HepG2 (cell line): ENCODE results near the gene BBOF1. TPM values are rescaled to one million over a fixed set of nuclear protein-coding genes. Genes with fewer than 3 reads are reported as not detected.
A peak's percentile ranks its signal among the peaks of the same experiment; 100 is the strongest.

ENCODE experiments used
- GATAD1 ChIP-seq: IDR thresholded peaks from 2 replicates; pipeline ENCODE4 v1.6.1; 2016; ENCODE audit warnings: missing genetic modification reagents, missing compliant biosample characterization
- KDM6A ChIP-seq: IDR thresholded peaks from 2 replicates; pipeline ENCODE4 v1.6.1; 2016; ENCODE audit warnings: low read depth
- MBD4 ChIP-seq: IDR thresholded peaks from 2 replicates; pipeline ENCODE4 v1.6.1; 2012; ENCODE audit warnings: low read length, inconsistent platforms, borderline replicate concordance
- SALL2 ChIP-seq: sonication (generic); formaldehyde crosslinking; IDR thresholded peaks from 2 replicates; pipeline ENCODE4 v1.8.1; 2023; ENCODE audit warnings: mild to moderate bottlenecking, missing genetic modification reagents, inconsistent platforms
- SAP130 ChIP-seq: IDR thresholded peaks from 2 replicates; pipeline ENCODE4 v1.6.1; 2016; ENCODE audit warnings: low read depth
- ZNF292 ChIP-seq: sonication (generic); formaldehyde crosslinking; IDR thresholded peaks from 2 replicates; pipeline ENCODE4 v1.8.1; 2022; ENCODE audit warnings: mild to moderate bottlenecking, low read depth, missing genetic modification reagents, borderline replicate concordance
- ZNF562 ChIP-seq: sonication (generic); formaldehyde crosslinking; IDR thresholded peaks from 2 replicates; pipeline ENCODE4 v1.8.0; 2022; ENCODE audit warnings: missing genetic modification reagents, borderline replicate concordance
- polyA plus RNA-seq, 8 experiments: library from polyadenylated mRNA; depleted of rRNA in 3 of 8; stranded (reverse) in 7 of 8; unstranded in 1 of 8; fragments of >200 nt; fragmentation: Illumina TruSeq in 4 of 8; extraction: Trizol in 4 of 8; gene quantifications; 2 replicates each; pipeline versions ENCODE4 v1.2.1 to v1.2.3, GENCODE V29; 2011 to 2016; ENCODE audit warnings: low read depth in 4 of 8, missing spikeins in 1 of 8, mixed read lengths in 1 of 8; ENCODE audit not compliant: insufficient read depth in 1 of 8
- total RNA-seq, 5 experiments: library from RNA; depleted of rRNA; stranded (reverse); fragments of >200 nt; fragmentation: Illumina TruSeq; extraction: Trizol; gene quantifications; 2 replicates each; pipeline ENCODE4 v1.2.3, GENCODE V29; 2016; ENCODE audit warnings: low read depth in 1 of 5
- TF ChIP-seq, protein P1 (sequence below), 2 experiments: sonication (generic) in 1 of 2; formaldehyde crosslinking in 1 of 2; IDR thresholded peaks; 2 replicates each; pipeline versions ENCODE4 v1.4.0 to v1.6.1; 2018 to 2020; ENCODE audit warnings: missing genetic modification reagents in 2 of 2, borderline replicate concordance in 1 of 2, low read depth in 1 of 2, mild to moderate bottlenecking in 1 of 2, missing biosample characterization in 1 of 2
- TF ChIP-seq, protein P2 (sequence below): sonication (generic); formaldehyde crosslinking; IDR thresholded peaks from 2 replicates; pipeline ENCODE4 v1.5.1; 2020; ENCODE audit warnings: missing genetic modification reagents, mild to moderate bottlenecking, borderline replicate concordance
- TF ChIP-seq, protein P3 (sequence below): IDR thresholded peaks from 2 replicates; pipeline ENCODE4 v1.6.1; 2012; ENCODE audit warnings: inconsistent platforms
- TF ChIP-seq, protein P4 (sequence below): sonication (generic); formaldehyde crosslinking; IDR thresholded peaks from 2 replicates; pipeline ENCODE4 v1.4.0; 2020; ENCODE audit warnings: missing genetic modification reagents
- TF ChIP-seq, protein P5 (sequence below): sonication (generic); formaldehyde crosslinking; IDR thresholded peaks from 2 replicates; pipeline ENCODE4 v1.8.0; 2022; ENCODE audit warnings: mild to moderate bottlenecking, missing genetic modification reagents, moderate library complexity

Gene BBOF1
- total and polyA plus RNA-seq, 2 of the 13 experiments (the other 11 are each of a cell fraction or from before 2014, with no cell fraction given) = 1.6 to 2.3 TPM

DNA sequence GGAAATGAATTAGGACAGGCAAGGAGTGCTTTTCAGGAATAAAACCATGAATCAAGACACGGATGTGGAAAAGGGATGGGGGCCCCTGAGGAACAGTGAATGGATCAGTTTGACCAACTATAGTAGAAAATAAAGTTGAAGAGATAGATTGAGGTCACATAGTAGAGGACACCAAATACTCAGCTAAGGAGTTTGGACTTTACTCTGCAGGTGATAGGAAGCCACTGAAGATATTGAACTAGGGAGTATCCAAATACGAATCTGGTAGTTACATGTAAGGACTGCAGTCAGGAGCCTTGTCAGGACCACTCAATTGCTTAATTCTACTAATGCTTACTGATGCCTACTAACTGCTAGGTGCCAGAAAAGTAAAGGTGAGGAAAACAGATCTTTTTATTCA, 20.4 kb upstream of the BBOF1 start (continued):
- TF ChIP-seq, protein P1, sequence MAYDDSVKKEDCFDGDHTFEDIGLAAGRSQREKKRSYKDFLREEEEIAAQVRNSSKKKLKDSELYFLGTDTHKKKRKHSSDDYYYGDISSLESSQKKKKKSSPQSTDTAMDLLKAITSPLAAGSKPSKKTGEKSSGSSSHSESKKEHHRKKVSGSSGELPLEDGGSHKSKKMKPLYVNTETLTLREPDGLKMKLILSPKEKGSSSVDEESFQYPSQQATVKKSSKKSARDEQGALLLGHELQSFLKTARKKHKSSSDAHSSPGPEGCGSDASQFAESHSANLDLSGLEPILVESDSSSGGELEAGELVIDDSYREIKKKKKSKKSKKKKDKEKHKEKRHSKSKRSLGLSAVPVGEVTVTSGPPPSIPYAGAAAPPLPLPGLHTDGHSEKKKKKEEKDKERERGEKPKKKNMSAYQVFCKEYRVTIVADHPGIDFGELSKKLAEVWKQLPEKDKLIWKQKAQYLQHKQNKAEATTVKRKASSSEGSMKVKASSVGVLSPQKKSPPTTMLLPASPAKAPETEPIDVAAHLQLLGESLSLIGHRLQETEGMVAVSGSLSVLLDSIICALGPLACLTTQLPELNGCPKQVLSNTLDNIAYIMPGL (CRISPR knock-in tag; IDR thresholded peaks at IDR 0.05; ENCODE audit: borderline replicate concordance in 1 of 2, low read depth in 1 of 2) = 0 out of 4 replicates have a peak, but pooled peaks of 1 of the 2 experiments have one; percentile 16
- TF ChIP-seq, protein P2, sequence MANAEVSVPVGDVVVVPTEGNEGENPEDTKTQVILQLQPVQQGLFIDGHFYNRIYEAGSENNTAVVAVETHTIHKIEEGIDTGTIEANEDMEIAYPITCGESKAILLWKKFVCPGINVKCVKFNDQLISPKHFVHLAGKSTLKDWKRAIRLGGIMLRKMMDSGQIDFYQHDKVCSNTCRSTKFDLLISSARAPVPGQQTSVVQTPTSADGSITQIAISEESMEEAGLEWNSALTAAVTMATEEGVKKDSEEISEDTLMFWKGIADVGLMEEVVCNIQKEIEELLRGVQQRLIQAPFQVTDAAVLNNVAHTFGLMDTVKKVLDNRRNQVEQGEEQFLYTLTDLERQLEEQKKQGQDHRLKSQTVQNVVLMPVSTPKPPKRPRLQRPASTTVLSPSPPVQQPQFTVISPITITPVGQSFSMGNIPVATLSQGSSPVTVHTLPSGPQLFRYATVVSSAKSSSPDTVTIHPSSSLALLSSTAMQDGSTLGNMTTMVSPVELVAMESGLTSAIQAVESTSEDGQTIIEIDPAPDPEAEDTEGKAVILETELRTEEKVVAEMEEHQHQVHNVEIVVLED = 0 out of 2 replicates have a peak, but pooled peaks have one; percentile 2
- no peak for TF ChIP-seq KDM6A
- no peak for TF ChIP-seq SALL2 (CRISPR knock-in tag)
- TF ChIP-seq, protein P3, sequence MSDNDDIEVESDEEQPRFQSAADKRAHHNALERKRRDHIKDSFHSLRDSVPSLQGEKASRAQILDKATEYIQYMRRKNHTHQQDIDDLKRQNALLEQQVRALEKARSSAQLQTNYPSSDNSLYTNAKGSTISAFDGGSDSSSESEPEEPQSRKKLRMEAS = no peak
- TF ChIP-seq, protein P4, sequence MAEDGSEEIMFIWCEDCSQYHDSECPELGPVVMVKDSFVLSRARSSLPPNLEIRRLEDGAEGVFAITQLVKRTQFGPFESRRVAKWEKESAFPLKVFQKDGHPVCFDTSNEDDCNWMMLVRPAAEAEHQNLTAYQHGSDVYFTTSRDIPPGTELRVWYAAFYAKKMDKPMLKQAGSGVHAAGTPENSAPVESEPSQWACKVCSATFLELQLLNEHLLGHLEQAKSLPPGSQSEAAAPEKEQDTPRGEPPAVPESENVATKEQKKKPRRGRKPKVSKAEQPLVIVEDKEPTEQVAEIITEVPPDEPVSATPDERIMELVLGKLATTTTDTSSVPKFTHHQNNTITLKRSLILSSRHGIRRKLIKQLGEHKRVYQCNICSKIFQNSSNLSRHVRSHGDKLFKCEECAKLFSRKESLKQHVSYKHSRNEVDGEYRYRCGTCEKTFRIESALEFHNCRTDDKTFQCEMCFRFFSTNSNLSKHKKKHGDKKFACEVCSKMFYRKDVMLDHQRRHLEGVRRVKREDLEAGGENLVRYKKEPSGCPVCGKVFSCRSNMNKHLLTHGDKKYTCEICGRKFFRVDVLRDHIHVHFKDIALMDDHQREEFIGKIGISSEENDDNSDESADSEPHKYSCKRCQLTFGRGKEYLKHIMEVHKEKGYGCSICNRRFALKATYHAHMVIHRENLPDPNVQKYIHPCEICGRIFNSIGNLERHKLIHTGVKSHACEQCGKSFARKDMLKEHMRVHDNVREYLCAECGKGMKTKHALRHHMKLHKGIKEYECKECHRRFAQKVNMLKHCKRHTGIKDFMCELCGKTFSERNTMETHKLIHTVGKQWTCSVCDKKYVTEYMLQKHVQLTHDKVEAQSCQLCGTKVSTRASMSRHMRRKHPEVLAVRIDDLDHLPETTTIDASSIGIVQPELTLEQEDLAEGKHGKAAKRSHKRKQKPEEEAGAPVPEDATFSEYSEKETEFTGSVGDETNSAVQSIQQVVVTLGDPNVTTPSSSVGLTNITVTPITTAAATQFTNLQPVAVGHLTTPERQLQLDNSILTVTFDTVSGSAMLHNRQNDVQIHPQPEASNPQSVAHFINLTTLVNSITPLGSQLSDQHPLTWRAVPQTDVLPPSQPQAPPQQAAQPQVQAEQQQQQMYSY = no peak
- TF ChIP-seq, protein P5, sequence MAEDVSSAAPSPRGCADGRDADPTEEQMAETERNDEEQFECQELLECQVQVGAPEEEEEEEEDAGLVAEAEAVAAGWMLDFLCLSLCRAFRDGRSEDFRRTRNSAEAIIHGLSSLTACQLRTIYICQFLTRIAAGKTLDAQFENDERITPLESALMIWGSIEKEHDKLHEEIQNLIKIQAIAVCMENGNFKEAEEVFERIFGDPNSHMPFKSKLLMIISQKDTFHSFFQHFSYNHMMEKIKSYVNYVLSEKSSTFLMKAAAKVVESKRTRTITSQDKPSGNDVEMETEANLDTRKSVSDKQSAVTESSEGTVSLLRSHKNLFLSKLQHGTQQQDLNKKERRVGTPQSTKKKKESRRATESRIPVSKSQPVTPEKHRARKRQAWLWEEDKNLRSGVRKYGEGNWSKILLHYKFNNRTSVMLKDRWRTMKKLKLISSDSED = no peak
- TF ChIP-seq SAP130 (CRISPR knock-in tag) = no peak
- no peak for TF ChIP-seq ZNF562 (CRISPR knock-in tag)
- no peak for TF ChIP-seq GATAD1 (CRISPR knock-in tag)
- TF ChIP-seq ZNF292 (CRISPR knock-in tag) = no peak
- no peak for TF ChIP-seq MBD4
